Tibial nerve (tissue), 4 donors: Measurements from ENCODE around the gene GPR78. TPM values are rescaled to one million over a fixed set of nuclear protein-coding genes. Genes with fewer than 3 reads are reported as not detected.
"Not testable (repeated sequence)": the region's sequence is repeated elsewhere in the genome, so short reads cannot be mapped to it uniquely, and the experiment has no call there.

Experiments used
- DNase-seq, 2 donors: peaks; one replicate each; pipeline ENCODE4 v3.0.0-alpha.2; 2019; ENCODE audit warnings: low spot score in 2 of 2
- H3K27ac ChIP-seq, 4 donors: fragments of 200-600 bp; sonication (generic) in 3 of 4; one replicate each; pipeline ENCODE4 v1.5.1; 2017 to 2019; ENCODE audit warnings: mild to moderate bottlenecking in 1 of 4
- H3K27me3 ChIP-seq, 2 donors: fragments of 200-600 bp; sonication (generic) in 1 of 2; one replicate each; pipeline versions ENCODE4 v1.5.1 to v1.6.0; 2017 to 2019
- H3K36me3 ChIP-seq, 3 donors: fragments of 200-600 bp; sonication (generic); one replicate each; pipeline ENCODE4 v1.5.1; 2018 to 2019
- H3K4me1 ChIP-seq, 4 donors: fragments of 200-600 bp; sonication (generic) in 3 of 4; one replicate each; pipeline ENCODE4 v1.5.1; 2017 to 2019
- H3K4me3 ChIP-seq, 4 donors: fragments of 200-600 bp; sonication (generic) in 3 of 4; one replicate each; pipeline ENCODE4 v1.5.1; 2017 to 2019; ENCODE audit warnings: mild to moderate bottlenecking in 1 of 4, moderate library complexity in 1 of 4
- H3K9me3 ChIP-seq, 4 donors: fragments of 200-600 bp; sonication (generic) in 3 of 4; one replicate each; pipeline ENCODE4 v1.5.1; 2017 to 2019
- CTCF ChIP-seq, 5 experiments: fragments of 200-600 bp in 3 of 5; fragments of 450-650 bp in 2 of 5; sonication (generic) in 3 of 5; IDR thresholded peaks; one replicate each; pipeline ENCODE4 v1.5.1; 2016 to 2019; ENCODE audit warnings: antibody characterized with exemption in 5 of 5, mild to moderate bottlenecking in 3 of 5, moderate library complexity in 2 of 5
- EP300 ChIP-seq, 2 donors: sonication (generic); formaldehyde crosslinking; IDR thresholded peaks; one replicate each; pipeline ENCODE4 v1.6.1; 2017; ENCODE audit warnings: antibody characterized with exemption in 2 of 2, mild to moderate bottlenecking in 1 of 2
- POLR2A ChIP-seq, 2 donors: fragments of 450-650 bp; IDR thresholded peaks; one replicate each; pipeline ENCODE4 v1.6.1; 2017; ENCODE audit warnings: antibody characterized with exemption in 2 of 2, mild to moderate bottlenecking in 2 of 2, moderate library complexity in 2 of 2
- WGBS, 2 donors: methylation state at CpG; one replicate each; pipeline ENCODE4 v1.1.5; 2018; 5-methylcytosine and 5-hydroxymethylcytosine counted together
- total RNA-seq, 4 donors: library from RNA; depleted of rRNA; stranded (reverse); fragments of >200 nt; gene quantifications; one replicate each; pipeline ENCODE4 v1.1.0, GENCODE V29; 2016

GPR78 gene
- total RNA-seq, 4 donors from 2014 or later = not detected

DNA sequence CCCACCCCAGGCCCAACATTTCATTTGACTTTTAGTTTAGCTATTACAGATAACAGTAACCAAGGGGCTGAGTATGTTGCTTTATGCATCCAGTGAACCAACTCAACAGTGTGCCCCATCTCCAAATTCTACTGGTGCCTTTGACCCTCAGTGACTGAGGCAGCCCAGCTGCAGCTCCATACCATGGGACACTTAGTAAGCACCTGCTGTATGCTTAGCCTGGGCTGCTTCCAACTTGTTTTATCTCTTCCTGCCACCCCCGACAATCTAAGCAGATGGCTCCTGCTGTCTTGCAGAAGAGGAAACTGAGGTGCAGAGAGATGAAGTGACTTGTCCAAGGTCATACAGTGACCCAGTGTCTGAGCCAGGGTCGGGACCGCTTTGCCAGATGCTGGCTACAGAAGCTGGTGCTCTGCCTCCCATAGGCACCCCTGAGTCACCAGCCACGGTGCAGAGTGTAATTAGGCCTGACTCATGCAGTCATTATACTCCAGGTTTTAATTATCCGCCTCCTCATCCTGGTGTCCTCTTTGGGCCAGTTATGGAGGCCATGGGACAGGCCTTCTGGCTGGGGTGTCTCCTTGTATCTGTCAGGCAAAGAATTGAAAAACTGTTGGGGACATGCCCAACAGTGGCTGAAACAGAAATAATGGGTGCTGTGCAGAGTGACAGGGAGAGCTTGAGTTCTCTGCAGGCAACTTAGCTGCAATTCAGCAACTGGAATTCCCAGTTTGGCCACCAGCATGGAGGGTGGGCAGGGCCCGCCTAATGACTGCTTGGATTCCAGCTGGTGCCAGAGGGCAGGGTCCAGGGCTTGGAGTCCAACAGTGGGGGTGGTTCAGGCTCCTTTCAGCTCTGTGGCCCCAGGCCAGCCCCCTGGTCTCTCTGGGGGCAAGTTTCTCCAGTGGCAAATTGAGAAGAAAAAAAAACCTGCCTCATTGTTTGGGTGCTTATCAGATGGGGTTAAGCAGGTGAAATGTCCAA is 8.2 kb upstream of the GPR78 start:
- Histone ChIP-seq H3K4me1 (no peaks in the 10 kb centered on the region), H3K4me3 (no peak overlapping the region), H3K36me3 (no peaks in the 10 kb centered on the region), H3K27ac (no peak overlapping the region), H3K27me3 (no peaks in the 10 kb centered on the region), H3K9me3 (no peaks in the 10 kb centered on the region)
- 56 to 73% methylated on average over 6 of the region's 6 CpGs for WGBS, 2 donors
- DNase-seq = no peak
- TF ChIP-seq EP300 (IDR thresholded peaks at IDR 0.05) (no peak), CTCF (IDR thresholded peaks at IDR 0.05) (no peak), POLR2A (IDR thresholded peaks at IDR 0.05) (no peak)

GRCh38 chr4:8573266-8573665 is 6.9 kb upstream of the GPR78 start:
- H3K27me3 ChIP-seq = no peaks in the 10 kb centered on the region
- H3K9me3 ChIP-seq = no peaks in the 10 kb centered on the region
- 76 to 83% methylated on average over 5 of the region's 5 CpGs for WGBS, 2 donors
- no peaks in the 10 kb centered on the region for H3K4me1 ChIP-seq
- no peak for DNase-seq
- no peak overlapping the region for H3K27ac ChIP-seq
- TF ChIP-seq POLR2A (IDR thresholded peaks at IDR 0.05) (no peak), EP300 (IDR thresholded peaks at IDR 0.05) (no peak), CTCF (IDR thresholded peaks at IDR 0.05) (no peak)
- no peaks in the 10 kb centered on the region for H3K36me3 ChIP-seq
- no peak overlapping the region for H3K4me3 ChIP-seq

GRCh38 chr4:8574796-8575370 is 5.3 kb upstream of the GPR78 start:
- Histone ChIP-seq H3K4me1 (no peaks in the 10 kb centered on the region), H3K36me3 (no peaks in the 10 kb centered on the region), H3K27ac (no peak overlapping the region), H3K9me3 (no peaks in the 10 kb centered on the region), H3K4me3 (no peak overlapping the region), H3K27me3 (no peaks in the 10 kb centered on the region)
- TF ChIP-seq CTCF (IDR thresholded peaks at IDR 0.05) (no peak), EP300 (IDR thresholded peaks at IDR 0.05) (no peak), POLR2A (IDR thresholded peaks at IDR 0.05) (no peak)
- WGBS, 2 donors = 71 to 100% methylated on average over 2 to 5 of the region's 5 CpGs
- no peak for DNase-seq

DNA sequence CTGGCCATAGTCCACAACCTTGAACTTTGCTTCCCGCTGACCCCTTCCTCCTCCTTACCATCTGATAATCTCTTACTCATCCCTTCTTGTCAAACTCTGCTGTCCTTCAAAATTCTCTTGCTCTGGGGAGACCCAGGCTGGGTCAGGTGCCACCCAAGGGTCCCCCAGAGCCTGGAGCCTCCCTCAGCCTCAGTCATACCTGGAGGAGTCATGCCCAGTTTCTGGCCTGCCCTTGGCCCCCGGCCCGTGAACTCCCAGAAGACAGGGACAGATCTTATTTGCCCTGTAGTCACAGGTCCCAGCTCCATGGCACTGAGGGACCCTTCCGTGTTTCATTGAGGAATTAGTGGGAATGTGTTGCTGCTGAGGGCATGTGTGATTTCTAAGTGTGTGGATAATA is 4.7 kb upstream of the GPR78 start:
- Histone ChIP-seq H3K27me3 (peaks cover 0 to 6% of the 10 kb centered on the region in 2 donors), H3K4me3 (no peak overlapping the region), H3K9me3 (no peaks in the 10 kb centered on the region), H3K4me1 (peaks cover 0 to 4% (median 0%) of the 10 kb centered on the region in 4 donors), H3K36me3 (no peaks in the 10 kb centered on the region), H3K27ac (no peak overlapping the region)
- WGBS, 2 donors = 67 to 69% methylated on average over 4 of the region's 4 CpGs
- no peak for DNase-seq
- TF ChIP-seq EP300 (IDR thresholded peaks at IDR 0.05) (no peak), CTCF (IDR thresholded peaks at IDR 0.05) (no peak)

- not testable (repeated sequence) for DNase-seq, H3K4me1 ChIP-seq
Observed at GRCh38 chr4:8576591-8576990, 3.6 kb upstream of the GPR78 start.

More at GRCh38 chr4:8576591-8576990, 3.6 kb upstream of the GPR78 start:
- H3K27me3 ChIP-seq = peaks cover 0 to 17% of the 10 kb centered on the region in 2 donors
- H3K4me3 ChIP-seq, H3K9me3 ChIP-seq, H3K27ac ChIP-seq, H3K36me3 ChIP-seq: not testable (repeated sequence)
- WGBS, 2 donors = 86 to 89% methylated on average over 5 of the region's 5 CpGs
